ENCODE results near the gene PCMTD2. TPM values are rescaled to one million over a fixed set of nuclear protein-coding genes. Genes with fewer than 3 reads are reported as not detected.

Gene PCMTD2
- total and polyA plus RNA-seq, 2 of the 13 experiments (the other 11 are each of a cell fraction or from before 2014, with no cell fraction given), result 47.0 to 76.9 TPM

GRCh38 chr20:64220891-64221527, 34.5 kb upstream of the PCMTD2 start (continued):
- no peak for TF ChIP-seq ZBTB14 (CRISPR knock-in tag; IDR thresholded peaks at IDR 0.05)
- TF ChIP-seq ZNF678 (CRISPR knock-in tag; IDR thresholded peaks at IDR 0.05), result no peak
- peak; percentile 53; the same call in 1 of the 2 replicates for TF ChIP-seq TRIM24 (CRISPR knock-in tag; IDR thresholded peaks at IDR 0.05)
- TF ChIP-seq SETDB1 (CRISPR knock-in tag; IDR thresholded peaks at IDR 0.05; ENCODE audit: borderline replicate concordance), result no peak
- TF ChIP-seq CENPX (CRISPR knock-in tag; IDR thresholded peaks at IDR 0.05), result no peak
- no peak for TF ChIP-seq ZZZ3 (CRISPR knock-in tag; IDR thresholded peaks at IDR 0.05; ENCODE audit: borderline replicate concordance)
- no peak for TF ChIP-seq JUNB (CRISPR knock-in tag; IDR thresholded peaks at IDR 0.05; ENCODE audit: borderline replicate concordance)
- TF ChIP-seq ZNF350 (CRISPR knock-in tag; IDR thresholded peaks at IDR 0.05; ENCODE audit: borderline replicate concordance, low read depth), result no peak
- TF ChIP-seq AHDC1 (CRISPR knock-in tag; IDR thresholded peaks at IDR 0.05; ENCODE audit: borderline replicate concordance), result 0 out of 2 replicates have a peak, but pooled peaks have one; percentile 34
- TF ChIP-seq PTBP1 (IDR thresholded peaks at IDR 0.05; ENCODE audit: low read depth, low read length, poor library complexity, severe bottlenecking), result no peak
- TF ChIP-seq ZNF225 (CRISPR knock-in tag; IDR thresholded peaks at IDR 0.05), result 0 out of 2 replicates have a peak, but pooled peaks have one; percentile 34
- no peak for TF ChIP-seq NR1H2 (CRISPR knock-in tag; IDR thresholded peaks at IDR 0.05; ENCODE audit: borderline replicate concordance, low read depth)
- no peak for TF ChIP-seq FOXO4 (CRISPR knock-in tag; conservative IDR thresholded peaks at IDR 0.05)
- no peak for TF ChIP-seq RFX3 (CRISPR knock-in tag; IDR thresholded peaks at IDR 0.05)
- no peak for TF ChIP-seq MED8 (CRISPR knock-in tag; IDR thresholded peaks at IDR 0.05; ENCODE audit: insufficient replicate concordance)
- no peak for TF ChIP-seq MIXL1 (CRISPR knock-in tag; IDR thresholded peaks at IDR 0.05)
- no peak for TF ChIP-seq ZNF136 (CRISPR knock-in tag; IDR thresholded peaks at IDR 0.05; ENCODE audit: low read depth)
- no peak for TF ChIP-seq MNT (IDR thresholded peaks at IDR 0.05)
- no peak for TF ChIP-seq NCOA2 (CRISPR knock-in tag; IDR thresholded peaks at IDR 0.05)
